ENCODE results near the gene PNLIPRP1.

The PNLIPRP1 gene

DNA sequence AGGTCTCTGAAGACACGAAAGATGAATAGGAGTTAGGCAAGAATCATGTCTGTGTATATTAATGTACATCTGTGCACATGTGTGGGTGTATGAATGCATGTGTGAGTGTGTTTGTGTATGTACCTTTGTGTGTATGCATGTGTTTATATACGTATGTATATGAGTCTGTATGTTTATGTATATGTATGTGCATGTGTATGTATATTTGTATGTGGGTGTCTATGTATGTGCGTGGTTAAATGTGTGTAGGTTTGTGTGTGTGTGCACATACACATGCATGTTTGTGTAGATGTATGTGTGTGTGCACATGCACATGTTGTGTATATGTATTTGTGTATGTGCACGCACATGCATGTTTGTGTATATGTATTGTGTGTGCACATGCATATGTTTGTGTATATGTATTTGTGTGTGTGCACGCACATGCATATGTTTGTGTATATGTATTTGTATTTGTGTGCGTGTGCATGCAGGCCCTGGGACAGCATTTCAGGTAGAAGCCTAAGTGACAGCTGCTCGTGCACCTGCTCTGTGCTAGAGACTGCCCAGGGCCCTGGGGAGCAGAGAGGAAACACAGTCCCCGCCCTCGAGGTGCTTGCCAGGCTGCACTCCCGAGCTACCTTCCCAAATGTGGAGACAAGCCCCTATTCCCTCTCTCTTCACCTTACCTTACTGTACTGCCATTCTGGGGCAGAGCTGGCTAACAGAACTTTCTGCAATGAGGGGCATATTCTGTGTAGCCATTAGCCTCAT lies 12.1 kb downstream of the PNLIPRP1 start:
- Histone ChIP-seq H3K4me1 (ENCODE audit: insufficient read depth, low read length) (no peaks in the 10 kb centered on the region), H3K9me3 (ENCODE audit: insufficient read depth, low read depth, low read length) (no peaks in the 10 kb centered on the region), H3K4me3 (ENCODE audit: low read length) (no peak overlapping the region), H3K27me3 (ENCODE audit: insufficient read depth, low read length) (no peaks in the 10 kb centered on the region; the same call in 1 of the 2 replicates), H3K9ac (ENCODE audit: low read depth, low read length) (no peak overlapping the region), H3K36me3 (ENCODE audit: insufficient read depth, low read depth, low read length) (no peaks in the 10 kb centered on the region), H3K27ac (ENCODE audit: low read length) (no peak overlapping the region)

DNA sequence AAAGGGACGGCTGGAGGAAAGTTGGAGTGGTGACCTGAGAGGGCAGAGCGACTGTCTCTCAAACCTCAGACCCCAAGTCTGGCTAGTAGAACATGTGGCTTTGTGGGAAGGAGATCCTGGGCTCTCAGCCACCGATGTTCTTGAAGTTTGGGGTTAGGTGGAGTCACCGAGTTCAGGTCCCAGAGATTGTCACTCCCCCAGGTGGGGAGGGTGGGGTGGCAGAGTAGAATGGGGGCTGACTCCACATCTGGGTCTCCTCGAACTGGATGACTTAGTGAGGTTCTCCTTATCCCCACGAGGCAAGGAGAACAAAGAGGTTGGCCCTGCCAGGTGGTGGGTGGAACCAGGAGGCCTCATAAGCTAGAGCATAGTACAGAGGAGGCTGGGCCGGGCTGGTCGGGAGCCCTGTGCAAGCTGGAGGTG lies 15.3 kb downstream of the PNLIPRP1 start:
- H3K9me3 ChIP-seq (ENCODE audit: insufficient read depth, low read depth, low read length), result no peaks in the 10 kb centered on the region
- H3K4me3 ChIP-seq (ENCODE audit: low read length), result no peak overlapping the region
- H3K9ac ChIP-seq (ENCODE audit: low read depth, low read length), result no peak overlapping the region
- no peaks in the 10 kb centered on the region for H3K4me1 ChIP-seq (ENCODE audit: insufficient read depth, low read length)
- H3K36me3 ChIP-seq (ENCODE audit: insufficient read depth, low read depth, low read length), result no peaks in the 10 kb centered on the region
- H3K27me3 ChIP-seq (ENCODE audit: insufficient read depth, low read length), result peaks cover 18% of the 10 kb centered on the region
- H3K27ac ChIP-seq (ENCODE audit: low read length), result no peak overlapping the region

DNA sequence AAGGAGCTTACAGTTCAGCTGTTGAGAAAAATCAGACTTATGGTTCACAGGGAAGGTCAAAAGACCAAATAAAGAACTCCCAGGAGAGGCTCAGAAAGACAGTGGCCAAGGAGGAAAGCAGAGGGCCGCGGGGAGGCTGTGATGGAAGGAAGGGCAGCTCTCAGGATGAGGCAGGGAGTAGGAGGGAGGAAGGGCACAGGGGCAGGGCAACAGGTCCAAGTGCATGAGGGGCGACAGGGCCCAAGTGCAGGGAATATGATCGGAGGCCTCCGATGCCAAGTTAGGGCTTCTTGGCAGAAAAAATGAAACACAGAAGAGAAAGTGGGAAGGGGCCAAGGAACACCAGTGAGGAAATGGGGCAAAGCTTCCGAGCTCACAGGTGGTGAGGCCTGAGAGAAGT lies 16.6 kb downstream of the PNLIPRP1 start:
- no peak overlapping the region for H3K4me3 ChIP-seq (ENCODE audit: low read length)
- no peak overlapping the region for H3K27ac ChIP-seq (ENCODE audit: low read length)
- no peak overlapping the region for H3K9ac ChIP-seq (ENCODE audit: low read depth, low read length)
- H3K9me3 ChIP-seq (ENCODE audit: insufficient read depth, low read depth, low read length), result no peaks in the 10 kb centered on the region
- no peaks in the 10 kb centered on the region for H3K36me3 ChIP-seq (ENCODE audit: insufficient read depth, low read depth, low read length)
- H3K27me3 ChIP-seq (ENCODE audit: insufficient read depth, low read length), result peaks cover 18% of the 10 kb centered on the region
- H3K4me1 ChIP-seq (ENCODE audit: insufficient read depth, low read length), result no peaks in the 10 kb centered on the region

DNA sequence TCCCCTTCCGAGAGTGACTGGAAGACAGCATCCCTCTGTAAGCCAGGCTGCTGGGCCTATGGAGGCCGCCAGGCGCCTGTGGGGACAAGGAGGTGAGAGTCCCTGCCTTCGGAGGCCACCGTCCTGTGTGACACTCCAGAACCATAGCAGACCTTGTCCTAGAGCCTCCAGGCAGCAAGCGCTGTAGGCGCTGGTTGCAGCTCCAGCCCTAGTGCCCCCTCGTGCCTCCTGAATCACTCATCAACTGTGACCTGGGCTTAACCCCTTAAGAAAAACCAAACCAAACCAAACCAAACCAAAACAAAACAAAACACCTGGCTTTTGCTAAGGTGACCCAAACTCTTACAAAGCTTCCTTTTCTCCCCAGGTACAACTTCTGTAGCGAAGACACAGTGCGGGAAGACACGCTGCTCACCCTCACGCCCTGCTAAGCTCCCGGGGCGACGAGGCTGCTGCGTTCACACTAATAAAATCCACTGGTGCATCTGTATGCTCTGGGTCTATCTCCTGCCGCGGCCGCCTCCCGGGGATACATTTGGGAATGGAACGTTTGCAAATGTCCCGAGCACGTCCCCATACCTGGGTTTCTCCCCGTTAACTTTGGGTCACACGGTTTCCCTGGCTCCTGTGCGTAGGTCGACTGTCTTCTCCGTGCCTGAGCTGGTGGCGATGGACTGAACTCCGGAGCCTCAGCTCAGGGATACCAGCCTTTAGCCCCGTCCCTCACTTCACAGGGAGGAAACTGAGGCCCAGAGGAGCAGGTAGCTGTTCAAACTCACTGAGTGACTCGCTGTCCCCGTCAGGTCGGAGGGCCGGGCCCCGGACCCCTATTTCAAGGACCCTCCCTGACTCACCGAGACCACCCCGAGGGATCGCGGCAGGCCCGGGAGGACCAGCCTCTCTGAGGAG lies 18.2 kb downstream of the PNLIPRP1 start:
- Histone ChIP-seq H3K4me1 (ENCODE audit: insufficient read depth, low read length) (no peaks in the 10 kb centered on the region), H3K27me3 (ENCODE audit: insufficient read depth, low read length) (peaks cover 18% of the 10 kb centered on the region), H3K9ac (ENCODE audit: low read depth, low read length) (peak overlapping the region; percentile 78), H3K9me3 (ENCODE audit: insufficient read depth, low read depth, low read length) (no peaks in the 10 kb centered on the region), H3K36me3 (ENCODE audit: insufficient read depth, low read depth, low read length) (no peaks in the 10 kb centered on the region), H3K4me3 (ENCODE audit: low read length) (peak overlapping the region; percentile 88), H3K27ac (ENCODE audit: low read length) (no peak overlapping the region)

DNA sequence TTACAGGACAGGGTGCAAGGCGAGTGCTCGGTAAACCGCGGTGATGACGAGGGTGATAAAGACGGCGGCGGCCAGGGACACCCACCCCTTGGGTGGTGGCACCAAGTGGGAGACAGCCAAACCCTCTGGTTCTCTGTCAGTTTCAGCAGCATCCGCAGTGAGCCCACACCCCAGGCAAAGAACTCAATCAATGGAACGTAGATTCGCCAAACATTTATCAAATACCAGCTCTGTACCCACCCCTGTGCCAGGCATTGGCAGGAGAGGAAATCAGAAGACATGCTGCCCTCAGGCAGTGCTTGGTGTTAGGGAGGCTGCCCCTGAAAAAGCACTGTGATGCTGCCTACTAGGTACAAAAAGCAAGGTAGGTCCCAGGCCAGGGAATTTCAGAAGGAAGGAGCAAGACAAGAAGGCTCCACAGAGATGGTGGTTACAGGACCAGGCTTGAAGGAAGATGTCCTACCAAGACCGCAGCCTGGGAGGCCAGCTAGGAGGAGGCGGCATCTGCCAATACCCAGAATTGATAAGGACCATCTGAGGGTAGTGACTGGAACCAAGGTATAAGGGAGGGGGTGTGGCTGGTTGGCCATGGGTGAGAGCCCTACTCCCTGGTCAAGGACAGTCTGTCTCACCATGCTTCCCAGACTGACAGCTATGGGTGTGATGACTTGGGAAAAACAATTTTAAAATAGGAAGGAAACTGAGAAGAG lies 19.8 kb downstream of the PNLIPRP1 start:
- no peak overlapping the region for H3K9ac ChIP-seq (ENCODE audit: low read depth, low read length)
- H3K4me3 ChIP-seq (ENCODE audit: low read length), result no peak overlapping the region
- no peaks in the 10 kb centered on the region for H3K9me3 ChIP-seq (ENCODE audit: insufficient read depth, low read depth, low read length)
- no peaks in the 10 kb centered on the region for H3K4me1 ChIP-seq (ENCODE audit: insufficient read depth, low read length)
- H3K27ac ChIP-seq (ENCODE audit: low read length), result no peak overlapping the region
- no peaks in the 10 kb centered on the region for H3K36me3 ChIP-seq (ENCODE audit: insufficient read depth, low read depth, low read length)
- H3K27me3 ChIP-seq (ENCODE audit: insufficient read depth, low read length), result peaks cover 18% of the 10 kb centered on the region

DNA sequence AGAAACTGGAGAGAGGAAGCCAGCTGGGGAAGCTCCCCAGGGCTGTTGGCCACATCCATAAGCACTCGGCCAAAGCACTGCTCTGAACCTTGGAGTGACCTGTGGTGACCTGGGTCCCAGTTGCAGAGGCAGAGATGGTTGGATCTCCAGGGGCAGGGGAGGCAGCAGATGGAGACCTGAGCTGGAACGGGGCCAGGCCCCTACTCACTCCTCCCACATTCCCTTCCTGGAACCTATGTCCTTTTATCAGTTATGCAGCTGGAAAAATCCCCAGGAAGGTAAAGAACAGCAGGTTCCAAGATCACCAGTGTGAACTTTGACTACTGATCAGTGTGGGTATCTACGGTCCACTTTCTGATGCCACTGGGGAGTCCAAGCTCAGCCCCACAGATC lies 20.4 kb downstream of the PNLIPRP1 start:
- Histone ChIP-seq H3K4me3 (ENCODE audit: low read length) (no peak overlapping the region), H3K36me3 (ENCODE audit: insufficient read depth, low read depth, low read length) (no peaks in the 10 kb centered on the region), H3K9ac (ENCODE audit: low read depth, low read length) (no peak overlapping the region), H3K27me3 (ENCODE audit: insufficient read depth, low read length) (peaks cover 18% of the 10 kb centered on the region), H3K9me3 (ENCODE audit: insufficient read depth, low read depth, low read length) (no peaks in the 10 kb centered on the region), H3K4me1 (ENCODE audit: insufficient read depth, low read length) (no peaks in the 10 kb centered on the region), H3K27ac (ENCODE audit: low read length) (no peak overlapping the region)

DNA sequence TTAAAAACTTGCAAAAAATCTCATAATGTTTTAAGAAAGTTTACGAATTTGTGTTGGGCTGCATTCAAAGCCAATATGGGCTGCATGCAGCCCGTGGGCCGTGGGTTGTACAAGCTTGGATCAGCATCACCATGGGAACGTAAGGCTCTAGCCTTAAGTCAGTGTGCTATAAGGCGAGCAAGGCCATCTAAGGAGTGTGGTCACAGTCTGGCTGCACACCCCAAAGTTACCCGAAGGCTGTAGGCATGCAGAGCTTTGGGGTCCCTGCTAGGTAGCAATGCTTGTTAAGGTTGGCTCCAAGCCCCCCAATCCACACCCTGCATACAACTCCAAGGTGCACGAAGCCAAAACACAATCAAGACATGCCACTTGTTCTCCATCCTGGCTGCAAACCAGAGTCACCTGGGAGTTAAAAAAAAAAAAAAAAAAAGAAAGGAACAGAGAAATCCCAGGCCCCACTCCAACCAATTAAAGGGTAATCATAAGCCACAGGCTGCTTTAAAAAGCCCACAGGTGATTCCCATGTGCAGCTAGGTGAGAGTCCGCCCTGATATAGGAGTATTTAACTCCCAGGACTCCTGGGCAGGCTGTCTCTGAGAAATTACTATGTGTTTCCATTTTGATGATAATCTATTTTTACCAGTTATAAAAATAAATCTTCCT lies 21.5 kb downstream of the PNLIPRP1 start:
- Histone ChIP-seq H3K4me3 (ENCODE audit: low read length) (no peak overlapping the region), H3K9me3 (ENCODE audit: insufficient read depth, low read depth, low read length) (no peaks in the 10 kb centered on the region), H3K27ac (ENCODE audit: low read length) (no peak overlapping the region), H3K4me1 (ENCODE audit: insufficient read depth, low read length) (no peaks in the 10 kb centered on the region), H3K36me3 (ENCODE audit: insufficient read depth, low read depth, low read length) (no peaks in the 10 kb centered on the region), H3K27me3 (ENCODE audit: insufficient read depth, low read length) (peaks cover 18% of the 10 kb centered on the region), H3K9ac (ENCODE audit: low read depth, low read length) (no peak overlapping the region)

DNA sequence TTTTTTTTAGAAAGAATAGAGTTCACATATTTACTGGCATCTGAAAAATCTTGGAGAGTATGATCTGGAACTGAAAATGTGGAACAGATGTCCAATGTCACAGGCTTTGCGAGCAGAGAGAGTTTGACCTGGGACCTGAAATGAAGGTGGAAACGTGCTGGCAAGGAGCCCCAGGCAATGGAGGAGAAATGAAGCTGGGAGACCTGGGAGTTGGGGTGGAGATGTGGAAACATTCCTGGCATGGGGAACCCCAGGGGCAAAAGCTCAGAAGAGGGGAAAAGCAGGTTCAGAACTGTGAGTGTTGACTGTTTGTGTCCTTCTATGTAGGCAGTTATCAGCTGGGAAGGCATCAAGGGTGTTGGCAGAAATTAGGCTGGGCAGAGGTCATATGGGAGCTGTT lies 22.7 kb downstream of the PNLIPRP1 start:
- no peak overlapping the region for H3K4me3 ChIP-seq (ENCODE audit: low read length)
- H3K9ac ChIP-seq (ENCODE audit: low read depth, low read length), result no peak overlapping the region
- H3K27ac ChIP-seq (ENCODE audit: low read length), result no peak overlapping the region
- no peaks in the 10 kb centered on the region for H3K4me1 ChIP-seq (ENCODE audit: insufficient read depth, low read length)
- peaks cover 14% of the 10 kb centered on the region for H3K27me3 ChIP-seq (ENCODE audit: insufficient read depth, low read length)
- no peaks in the 10 kb centered on the region for H3K9me3 ChIP-seq (ENCODE audit: insufficient read depth, low read depth, low read length)
- H3K36me3 ChIP-seq (ENCODE audit: insufficient read depth, low read depth, low read length), result no peaks in the 10 kb centered on the region

DNA sequence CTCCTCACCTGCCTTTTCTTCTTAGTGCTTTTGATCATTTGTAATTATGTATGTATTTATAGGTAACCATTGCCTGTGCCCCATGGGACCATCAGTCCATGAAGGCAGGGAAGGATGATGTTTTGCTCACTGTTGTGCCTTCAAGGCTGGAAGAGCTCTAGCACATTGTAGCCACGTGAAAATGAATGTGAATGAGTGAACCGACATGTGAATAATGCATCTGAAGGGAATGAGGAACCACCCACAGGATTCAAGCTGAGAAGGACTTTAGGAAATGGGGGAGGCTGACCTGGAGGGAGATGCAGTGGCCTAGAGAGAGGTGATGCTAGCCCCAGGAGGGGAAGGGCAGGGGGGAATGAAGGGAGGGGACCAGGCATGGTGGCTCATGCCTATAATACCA lies 24.0 kb downstream of the PNLIPRP1 start:
- H3K9me3 ChIP-seq (ENCODE audit: insufficient read depth, low read depth, low read length), result no peaks in the 10 kb centered on the region
- H3K4me1 ChIP-seq (ENCODE audit: insufficient read depth, low read length), result no peaks in the 10 kb centered on the region
- peaks cover 3% of the 10 kb centered on the region; the same call in 1 of the 2 replicates for H3K27me3 ChIP-seq (ENCODE audit: insufficient read depth, low read length)
- H3K27ac ChIP-seq (ENCODE audit: low read length), result no peak overlapping the region
- H3K36me3 ChIP-seq (ENCODE audit: insufficient read depth, low read depth, low read length), result no peaks in the 10 kb centered on the region
- H3K4me3 ChIP-seq (ENCODE audit: low read length), result no peak overlapping the region
- no peak overlapping the region for H3K9ac ChIP-seq (ENCODE audit: low read depth, low read length)

DNA sequence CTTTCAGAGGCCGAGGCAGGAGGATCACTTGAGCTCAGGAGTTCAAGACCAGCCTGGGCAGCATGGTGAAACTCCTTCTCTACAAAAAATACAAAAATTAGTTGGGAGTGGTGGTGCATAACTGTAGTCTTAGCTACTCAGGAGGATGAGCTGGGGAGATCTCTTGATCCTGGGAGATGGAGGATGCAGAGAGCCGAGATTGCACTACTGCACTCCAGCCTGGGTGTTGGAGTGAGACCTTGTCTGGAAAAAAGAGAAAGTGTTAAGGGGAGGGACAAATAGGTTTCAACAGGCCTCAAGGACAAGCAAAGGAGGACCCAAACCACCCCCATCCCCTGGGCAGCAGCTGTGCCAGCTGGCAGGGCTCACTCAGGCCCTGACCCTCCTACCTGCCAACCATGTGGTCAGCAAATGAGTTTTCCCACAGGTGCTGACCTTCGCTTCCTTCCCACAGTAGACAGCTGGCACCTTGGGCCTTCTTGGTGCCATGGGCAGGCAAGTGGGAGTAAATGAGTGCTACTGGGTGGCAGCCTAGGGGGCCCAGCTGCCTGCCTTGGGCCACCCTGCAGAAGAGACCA lies 24.5 kb downstream of the PNLIPRP1 start:
- H3K9me3 ChIP-seq (ENCODE audit: insufficient read depth, low read depth, low read length), result no peaks in the 10 kb centered on the region
- H3K9ac ChIP-seq (ENCODE audit: low read depth, low read length), result no peak overlapping the region
- peaks cover 3% of the 10 kb centered on the region; the same call in 1 of the 2 replicates for H3K27me3 ChIP-seq (ENCODE audit: insufficient read depth, low read length)
- H3K4me1 ChIP-seq (ENCODE audit: insufficient read depth, low read length), result no peaks in the 10 kb centered on the region
- no peaks in the 10 kb centered on the region for H3K36me3 ChIP-seq (ENCODE audit: insufficient read depth, low read depth, low read length)
- H3K4me3 ChIP-seq (ENCODE audit: low read length), result no peak overlapping the region
- no peak overlapping the region for H3K27ac ChIP-seq (ENCODE audit: low read length)

Measured in iPS-20b (cell line).